Epidermal melanocyte (primary cell): Measurements from ENCODE around the gene KIAA1614.
"Not testable (repeated sequence)": the region's sequence is repeated elsewhere in the genome, so short reads cannot be mapped to it uniquely, and the experiment has no call there.

Experiments
- DNase-seq: peaks from one replicate; pipeline ENCODE4 v3.0.0; 2011; ENCODE audit warnings: low spot score; ENCODE audit not compliant: insufficient read length

KIAA1614 gene

GRCh38 chr1:180964056-180964455 lies 51.4 kb downstream of the KIAA1614 start:
- no peak for DNase-seq

- no peak for DNase-seq
Measured at GRCh38 chr1:180964595-180964994, 51.9 kb downstream of the KIAA1614 start.

- DNase-seq: no peak
Measured at GRCh38 chr1:180966312-180966711, 53.6 kb downstream of the KIAA1614 start.

- peak; percentile 67 for DNase-seq
Measured at GRCh38 chr1:180966744-180967536, 54.2 kb downstream of the KIAA1614 start.

GRCh38 chr1:180967558-180967957 lies 54.9 kb downstream of the KIAA1614 start:
- DNase-seq: no peak

GRCh38 chr1:180968834-180969233 lies 56.1 kb downstream of the KIAA1614 start:
- DNase-seq: not testable (repeated sequence)

GRCh38 chr1:180969434-180969833 lies 56.7 kb downstream of the KIAA1614 start:
- no peak for DNase-seq

GRCh38 chr1:180970333-180971079 lies 57.8 kb downstream of the KIAA1614 start:
- DNase-seq: no peak

- no peak for DNase-seq
Measured at GRCh38 chr1:180971273-180971997, 58.7 kb downstream of the KIAA1614 start.

GRCh38 chr1:180973369-180973768 lies 60.7 kb downstream of the KIAA1614 start:
- DNase-seq: no peak

GRCh38 chr1:180974236-180974635 lies 61.5 kb downstream of the KIAA1614 start:
- no peak for DNase-seq

GRCh38 chr1:180975551-180975950 lies 62.9 kb downstream of the KIAA1614 start:
- DNase-seq: no peak

GRCh38 chr1:180976191-180976590 lies 63.5 kb downstream of the KIAA1614 start:
- DNase-seq: no peak

- DNase-seq: no peak
Measured at GRCh38 chr1:180976732-180977357, 64.1 kb downstream of the KIAA1614 start.

GRCh38 chr1:180981596-180982387 lies 69.1 kb downstream of the KIAA1614 start:
- no peak for DNase-seq

GRCh38 chr1:180982422-180982821 lies 69.7 kb downstream of the KIAA1614 start:
- peak; percentile 31 for DNase-seq

- no peak for DNase-seq
Measured at GRCh38 chr1:180988253-180988752, 75.6 kb downstream of the KIAA1614 start.

- DNase-seq: no peak
Measured at GRCh38 chr1:180994262-180994661, 81.6 kb downstream of the KIAA1614 start.

GRCh38 chr1:180997843-180998504 lies 85.3 kb downstream of the KIAA1614 start:
- DNase-seq: no peak
